Activated CD4-positive, alpha-beta T cell treated with anti-CD3 and anti-CD28 coated beads, Interleukin-2, amount 50 U/mL, for 24 hours (primary cell): Measurements from ENCODE around the gene KDM6A.
"Not testable (repeated sequence)": the region's sequence is repeated elsewhere in the genome, so short reads cannot be mapped to it uniquely, and the experiment has no call there.

Source experiments
- DNase-seq, 2 donors: peaks; one replicate each; pipeline ENCODE4 v3.0.0-alpha.2; 2020; ENCODE audit warnings: low read depth in 1 of 2, low spot score in 1 of 2

Gene KDM6A

DNA sequence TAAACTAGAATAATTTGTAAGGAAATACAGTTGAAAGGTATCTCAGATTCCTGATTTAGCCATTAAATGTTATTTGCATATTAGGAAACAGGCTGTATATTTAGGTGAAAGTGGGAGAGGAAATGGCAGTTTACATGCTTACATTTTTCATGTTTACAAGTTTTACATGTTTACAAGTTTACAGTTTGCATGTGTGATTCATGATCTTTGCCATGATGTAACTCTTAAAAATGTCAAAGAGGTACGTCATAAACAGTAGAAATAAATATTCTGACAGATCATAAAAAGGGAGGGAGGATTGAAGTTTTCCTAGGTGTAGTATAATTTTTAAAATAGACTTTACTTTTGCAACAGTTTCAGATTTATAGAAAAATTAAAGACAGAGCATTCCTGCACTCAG is 45.7 kb downstream of the KDM6A start:
- no peak for DNase-seq

DNA sequence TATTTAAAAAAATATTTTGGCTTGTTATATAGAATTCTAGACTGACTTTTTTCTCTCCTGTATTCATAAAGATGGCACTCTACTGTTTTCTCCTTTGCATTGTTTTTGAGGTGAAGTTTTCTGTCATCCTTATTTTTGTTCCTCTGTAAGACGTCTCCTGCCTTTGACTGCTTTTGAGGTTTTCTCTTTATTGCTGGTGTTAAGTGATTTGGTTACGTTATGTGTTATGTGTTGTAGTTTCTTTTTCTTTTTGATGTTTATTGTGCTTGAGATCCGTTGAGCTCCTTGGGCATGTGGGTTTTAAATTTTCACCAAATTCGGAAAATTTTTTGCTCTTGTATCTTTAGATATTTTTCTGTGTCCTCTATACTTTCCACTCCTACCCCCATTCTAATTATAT is 50.0 kb downstream of the KDM6A start:
- DNase-seq, result no peak

DNA sequence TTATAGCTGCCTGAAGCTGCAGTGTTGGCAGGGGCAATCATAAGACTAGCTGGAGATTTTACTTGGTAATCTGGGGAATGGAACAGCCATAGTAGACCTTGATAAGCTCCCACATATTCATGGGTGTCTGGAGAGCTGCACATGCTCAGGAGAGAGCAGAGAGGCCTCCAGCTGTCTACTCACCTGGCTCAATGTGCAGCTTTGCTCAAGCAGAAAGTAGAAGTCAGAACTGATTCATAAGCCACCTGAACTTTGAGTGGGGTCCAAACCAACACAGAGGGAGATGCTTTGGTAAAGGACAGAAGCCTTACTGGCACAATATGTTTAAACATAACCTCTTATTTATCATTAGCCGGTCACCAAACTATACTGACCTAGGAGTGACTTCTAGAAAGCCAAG is 54.4 kb downstream of the KDM6A start:
- DNase-seq, result no peak

DNA sequence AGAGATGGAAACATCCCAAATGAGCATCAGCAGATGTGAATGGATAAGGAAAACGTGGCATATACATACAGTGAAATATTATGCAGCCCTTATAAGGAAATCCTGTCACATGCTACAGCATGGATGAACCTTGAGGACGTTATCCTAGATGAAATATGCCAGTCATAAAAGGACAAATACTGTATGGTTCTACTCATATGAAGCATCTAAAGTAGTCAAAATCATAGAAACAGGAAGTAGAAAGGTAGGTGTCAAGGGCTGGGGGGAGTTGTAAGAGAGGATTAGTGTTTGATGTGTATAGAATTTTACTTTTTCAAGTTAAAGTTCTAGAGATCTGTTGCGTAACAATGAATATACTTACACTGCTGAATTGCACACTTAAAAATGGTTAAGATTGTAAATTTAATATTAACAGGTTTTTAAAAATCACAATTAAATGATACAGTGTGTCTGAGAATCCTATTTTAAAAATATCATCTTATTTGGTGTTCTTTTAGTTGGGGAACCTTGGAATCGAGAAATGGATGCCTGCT is 58.5 kb downstream of the KDM6A start:
- no peak for DNase-seq

DNA sequence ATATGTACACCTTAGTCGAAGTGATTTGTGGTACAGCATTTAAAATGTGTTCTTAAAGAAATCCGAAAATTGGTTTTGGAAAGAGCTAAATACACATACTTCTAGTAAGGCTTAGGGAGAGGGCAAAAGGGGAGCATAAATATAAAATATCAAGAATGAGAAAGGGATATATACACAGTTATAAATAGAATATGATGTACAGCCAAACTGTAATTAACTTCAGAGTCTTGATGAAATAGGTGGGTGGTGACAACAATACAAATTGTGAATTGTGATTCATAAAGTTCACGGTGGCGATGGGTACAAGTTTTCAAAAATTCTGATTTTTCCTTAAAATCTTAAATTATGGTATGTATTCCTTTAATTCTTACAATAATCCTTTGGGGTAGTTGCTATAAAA is 62.2 kb downstream of the KDM6A start:
- no peak for DNase-seq

DNA sequence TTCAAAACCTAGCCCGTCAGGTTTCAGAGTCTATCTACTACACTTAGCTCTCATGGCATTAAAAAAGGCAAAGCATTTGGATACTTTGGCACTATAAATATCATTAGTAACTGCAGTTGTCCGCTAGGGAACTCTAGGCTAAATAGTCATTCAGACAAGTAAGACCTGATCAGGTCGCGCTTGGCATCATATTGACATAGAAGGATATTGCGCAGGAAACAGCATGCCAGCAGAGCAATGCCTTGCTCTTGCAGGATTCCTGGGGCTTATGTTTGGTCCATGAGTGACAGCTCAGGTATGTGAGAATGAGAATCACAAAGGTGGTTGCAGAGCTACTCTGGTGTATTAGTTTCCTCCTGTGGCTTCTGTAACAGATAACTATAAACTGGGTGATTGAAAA is 62.7 kb downstream of the KDM6A start:
- no peak for DNase-seq

DNA sequence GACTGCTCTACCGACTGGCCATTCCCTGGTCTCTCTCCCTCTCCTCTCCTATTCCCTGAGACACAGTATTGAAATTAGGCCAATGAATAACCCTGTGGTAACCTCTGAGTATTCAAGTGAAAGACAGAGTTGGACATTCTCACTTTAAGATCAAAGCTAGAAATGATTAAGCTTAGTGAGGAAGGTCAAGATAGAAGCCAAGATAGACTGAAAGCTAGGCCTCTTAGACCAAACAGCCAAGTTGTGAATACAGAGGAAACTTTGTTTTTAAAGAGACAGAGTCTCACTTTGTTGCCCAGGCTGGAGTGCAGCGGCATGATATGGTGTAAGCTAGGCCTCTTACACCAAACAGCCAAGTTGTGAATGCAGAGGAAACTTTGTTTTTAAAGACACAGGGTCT is 64.6 kb downstream of the KDM6A start:
- DNase-seq, result no peak

DNA sequence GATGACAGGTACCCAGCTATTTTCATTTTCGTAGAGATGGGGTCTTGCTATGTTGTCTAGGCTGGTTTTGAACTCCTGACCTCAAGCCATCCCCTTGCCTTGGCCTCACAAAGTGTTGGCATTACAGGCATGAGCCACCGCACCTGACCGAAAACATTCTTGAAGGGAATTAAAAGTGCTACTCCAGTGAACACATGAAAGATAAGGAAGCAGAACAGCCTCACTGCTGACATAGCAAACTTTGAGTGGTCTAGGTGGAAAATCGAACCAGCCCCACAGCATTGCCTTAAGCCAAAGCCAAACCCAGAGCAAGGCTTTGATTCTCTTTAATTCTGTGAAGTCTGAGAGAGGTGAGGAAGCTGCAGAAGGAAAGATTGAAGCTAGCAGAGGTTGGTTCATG is 65.1 kb downstream of the KDM6A start:
- no peak for DNase-seq

DNA sequence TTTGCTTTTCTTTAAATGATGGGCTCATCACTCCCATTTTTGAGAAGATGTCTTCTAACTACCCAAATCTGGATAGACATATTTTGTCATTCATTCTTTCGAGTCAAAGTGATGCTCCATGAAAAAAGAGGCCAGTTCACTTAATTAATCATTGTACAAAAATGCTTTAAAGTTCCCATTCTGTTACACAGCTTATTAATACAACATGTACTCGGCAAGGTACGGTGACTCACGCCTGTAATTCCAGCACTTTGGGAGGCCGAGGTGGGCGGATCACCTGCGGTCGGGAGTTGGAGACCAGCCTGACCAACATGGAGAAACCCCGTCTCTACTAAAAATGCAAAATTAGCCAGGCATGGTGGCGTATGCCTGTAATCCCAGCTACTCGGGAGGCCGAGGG is 67.6 kb downstream of the KDM6A start:
- DNase-seq, result not testable (repeated sequence)

DNA sequence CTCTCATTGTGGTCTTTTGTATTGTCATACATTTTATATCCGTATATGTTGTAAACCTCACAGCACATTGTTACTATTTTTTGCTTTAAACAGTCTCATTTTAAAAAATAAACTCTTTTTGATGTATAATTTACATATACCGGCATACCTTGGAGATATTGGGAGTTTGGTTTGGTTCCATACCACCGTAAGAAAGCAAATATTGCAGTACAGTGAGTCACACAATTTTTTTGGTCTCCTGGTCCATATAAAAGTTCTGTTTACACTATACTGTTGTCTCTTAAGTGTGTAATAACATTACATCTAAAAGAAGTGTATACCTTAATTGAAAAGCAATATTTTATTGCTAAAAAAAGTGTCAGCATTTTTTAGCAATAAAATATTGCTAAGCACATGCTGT is 70.0 kb downstream of the KDM6A start:
- DNase-seq, result no peak

DNA sequence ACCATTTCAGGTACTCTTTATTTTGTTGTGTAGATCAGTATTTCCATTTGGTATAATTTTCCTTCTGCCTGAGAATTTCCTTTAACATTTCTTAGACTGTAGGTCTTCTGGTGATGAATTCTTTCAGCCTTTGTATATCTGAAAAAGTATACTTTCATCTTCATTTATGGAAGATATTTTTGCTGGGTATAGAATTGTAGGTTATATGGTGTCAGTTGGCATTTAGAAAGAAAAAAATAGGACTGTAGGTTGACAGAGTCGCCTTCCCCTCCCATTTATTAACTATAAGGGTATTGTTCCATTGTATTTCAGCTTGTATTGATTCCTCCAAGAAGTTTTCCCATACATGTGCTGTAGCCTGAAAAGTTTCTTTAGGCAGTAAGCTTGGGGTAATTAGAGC is 71.9 kb downstream of the KDM6A start:
- DNase-seq, result no peak

DNA sequence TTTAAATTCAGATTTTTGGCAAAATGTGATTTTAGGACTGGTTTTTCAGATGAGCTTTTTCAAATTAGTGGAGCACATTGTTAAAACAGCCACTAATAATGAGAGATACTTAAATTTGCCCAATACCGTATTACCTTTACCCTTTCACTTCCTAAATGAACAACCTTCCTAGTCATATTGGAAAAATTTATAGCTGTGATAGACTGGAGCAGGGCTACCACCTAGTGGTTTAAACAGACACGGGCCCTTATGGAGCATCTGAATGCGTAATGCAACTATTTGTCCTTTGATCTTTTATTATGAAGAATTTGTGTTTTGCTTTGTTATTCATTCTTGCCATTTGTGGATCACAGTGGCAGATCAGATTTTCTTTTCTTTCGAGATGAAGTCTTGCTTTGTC is 72.7 kb downstream of the KDM6A start:
- DNase-seq, result peak in 1 of 2 donors; percentile 16

DNA sequence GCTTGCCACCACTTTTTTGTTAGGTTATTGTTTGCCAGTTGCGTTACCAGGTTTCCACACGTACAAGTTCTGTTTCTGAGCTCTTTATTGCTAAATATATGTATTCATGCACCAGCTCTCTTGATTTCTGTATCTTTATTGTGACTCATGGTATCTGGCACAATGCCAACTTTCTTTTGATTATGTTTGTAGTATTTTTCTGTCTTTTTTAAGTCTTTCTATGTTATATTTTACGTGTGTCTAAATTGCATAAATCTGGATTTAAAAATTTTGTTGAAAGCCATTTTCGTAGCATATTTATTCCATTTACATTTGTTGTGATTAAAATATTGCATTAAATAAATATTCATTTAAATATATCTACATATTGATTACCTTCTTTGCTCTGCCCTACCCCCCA is 73.8 kb downstream of the KDM6A start:
- no peak for DNase-seq

DNA sequence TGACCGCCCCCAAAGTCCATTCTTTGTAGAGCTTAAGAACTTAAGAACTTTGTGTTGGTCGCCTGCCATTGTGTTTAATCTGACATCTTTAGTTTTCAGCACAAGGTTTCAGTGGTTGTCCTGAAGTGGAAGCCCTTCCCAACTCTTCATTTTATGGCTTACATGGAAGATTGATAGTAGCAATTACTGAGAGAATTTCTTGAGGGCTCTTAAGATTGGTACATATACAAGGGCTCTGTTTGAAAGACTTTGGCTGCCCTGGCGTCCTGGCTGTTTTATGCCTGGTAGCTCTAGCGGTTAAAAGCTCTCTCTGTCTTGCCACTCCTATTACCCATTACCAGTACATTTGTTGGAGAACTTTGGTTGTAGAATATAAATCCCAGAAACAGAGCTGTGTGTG is 75.0 kb downstream of the KDM6A start:
- no peak for DNase-seq

DNA sequence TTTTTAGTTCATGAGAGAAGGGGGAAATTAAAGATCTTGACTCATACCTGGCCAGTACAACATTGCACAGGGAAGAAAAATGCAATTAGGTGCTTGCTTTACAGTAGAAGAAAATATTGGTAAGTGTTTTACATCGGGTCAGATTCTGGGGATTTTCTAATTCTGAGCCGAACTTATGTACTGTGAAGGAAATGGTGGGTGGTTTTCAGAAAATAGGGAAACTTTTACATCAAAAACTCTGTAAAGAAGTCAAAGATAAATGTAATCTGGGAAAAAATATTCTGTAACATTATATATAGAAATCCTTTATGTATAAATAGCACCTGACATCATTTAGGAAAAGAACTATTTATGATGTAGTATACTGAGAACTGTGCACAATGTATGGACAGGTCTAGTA is 75.4 kb downstream of the KDM6A start:
- no peak for DNase-seq

DNA sequence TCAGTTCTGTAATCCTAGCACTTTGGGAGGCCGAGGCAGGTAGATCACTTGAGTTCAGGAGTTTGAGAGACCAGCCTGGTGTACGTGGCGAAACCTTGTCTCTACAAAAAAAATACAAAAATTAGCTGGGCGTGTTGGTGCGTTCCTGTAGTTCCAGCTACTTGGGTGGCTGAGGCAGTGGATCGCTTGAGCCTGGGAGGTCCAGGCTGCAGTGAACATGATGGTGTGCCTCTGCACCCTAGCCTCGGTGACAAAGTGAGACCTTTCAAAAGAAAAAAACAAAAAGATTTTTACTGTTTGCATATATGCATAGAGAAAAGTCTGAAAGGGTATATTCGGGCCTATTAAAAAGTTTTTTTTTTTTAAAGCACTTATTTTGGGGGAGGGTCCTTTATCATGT is 76.1 kb downstream of the KDM6A start:
- DNase-seq, result no peak

DNA sequence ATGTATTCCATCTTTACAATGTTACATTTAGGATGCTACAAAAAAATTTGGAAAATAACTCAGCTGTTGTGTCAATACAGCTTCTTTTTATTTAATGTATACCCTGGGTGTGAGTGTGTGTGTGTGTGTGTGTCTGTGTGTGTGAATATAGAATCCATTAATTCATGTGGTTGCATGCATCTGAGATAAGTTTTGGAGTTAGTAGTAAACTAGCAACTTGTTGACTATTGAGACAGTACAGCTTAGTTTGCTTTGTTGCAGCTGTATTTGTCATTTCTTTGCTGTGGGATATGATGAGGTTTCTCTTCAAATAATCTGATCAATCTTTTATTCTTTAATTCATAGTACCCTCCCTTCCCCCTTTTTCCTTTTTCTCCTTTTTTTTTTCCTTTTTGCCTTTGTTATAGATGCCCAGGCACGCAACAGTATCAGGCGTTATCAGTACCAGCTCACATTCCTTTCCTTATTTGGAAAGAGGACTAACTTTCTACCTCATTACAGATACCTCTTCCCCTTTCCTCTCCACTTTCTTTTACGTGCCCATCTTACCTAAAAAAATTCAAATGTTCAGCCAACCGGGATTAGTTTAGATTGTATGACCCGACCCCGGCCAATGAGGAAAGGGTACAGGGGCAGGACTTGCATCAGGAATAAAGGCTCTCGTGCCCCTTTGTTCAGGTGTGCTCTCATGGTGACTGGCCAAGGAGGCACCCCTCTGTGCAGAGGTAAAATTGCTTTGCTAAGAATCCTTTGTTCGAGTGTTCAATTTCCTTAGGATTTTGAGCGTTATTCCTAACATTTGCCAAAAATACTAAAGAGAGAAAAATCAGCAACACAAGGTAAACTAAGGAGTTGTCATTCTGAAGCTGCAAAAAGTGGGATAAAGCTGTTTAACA is 77.7 kb downstream of the KDM6A start:
- DNase-seq, result not testable (repeated sequence)

DNA sequence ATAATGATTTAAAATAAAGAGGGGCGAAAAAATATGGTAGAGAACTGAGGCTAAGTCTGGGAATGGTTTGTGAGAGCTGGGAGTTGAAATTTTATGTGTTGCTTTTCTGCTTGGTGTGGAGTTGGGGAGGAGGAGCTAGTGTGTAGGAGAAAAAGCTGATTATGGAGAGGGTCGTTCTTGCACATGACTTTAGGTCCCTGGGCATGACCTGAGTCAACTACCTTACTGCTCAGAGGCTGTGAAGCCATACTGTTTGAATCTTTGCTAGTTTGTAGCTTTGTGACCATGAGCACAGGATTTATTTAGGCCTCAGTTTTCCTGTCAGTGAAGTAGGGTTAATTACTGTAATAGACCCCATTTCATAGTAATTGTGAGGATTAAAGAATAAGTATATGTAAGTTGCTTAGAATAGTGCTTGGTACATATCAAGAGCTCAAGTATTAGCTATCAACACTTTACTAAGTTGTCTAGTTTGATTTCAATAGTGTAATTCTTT is 78.6 kb downstream of the KDM6A start:
- DNase-seq, result no peak

DNA sequence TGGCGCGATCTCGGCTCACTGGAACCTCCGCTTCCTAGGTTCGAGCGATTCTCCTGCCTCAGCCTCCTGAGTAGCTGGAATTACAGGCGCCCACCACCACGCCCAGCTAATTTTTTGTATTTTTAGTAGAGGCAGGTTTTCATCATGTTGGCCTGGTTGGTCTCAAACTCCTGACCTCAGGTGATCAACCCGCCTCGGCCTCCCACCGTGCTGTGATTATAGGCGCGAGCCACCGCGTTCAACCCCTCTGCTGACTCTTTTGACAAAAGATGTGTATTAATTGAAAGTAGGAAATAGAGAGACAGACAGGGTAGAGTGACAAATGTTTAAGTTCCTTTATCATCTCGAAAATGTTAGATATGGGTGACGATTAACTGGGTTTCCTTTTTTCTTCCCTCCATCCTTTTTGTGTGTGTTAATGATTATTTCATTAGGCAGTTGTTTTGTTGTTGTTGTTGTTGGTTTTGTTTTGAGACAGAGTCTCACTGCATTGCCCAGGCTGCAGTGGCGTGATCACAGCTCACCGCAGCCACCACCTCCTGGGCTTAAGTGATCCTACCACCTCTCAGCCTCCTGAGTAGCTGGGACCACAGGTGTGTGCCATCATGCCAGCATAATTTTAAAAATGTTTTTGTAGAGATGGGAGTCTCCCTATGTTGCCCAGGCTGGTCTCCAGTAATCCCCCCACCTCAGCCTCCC is 79.5 kb downstream of the KDM6A start:
- no peak for DNase-seq

DNA sequence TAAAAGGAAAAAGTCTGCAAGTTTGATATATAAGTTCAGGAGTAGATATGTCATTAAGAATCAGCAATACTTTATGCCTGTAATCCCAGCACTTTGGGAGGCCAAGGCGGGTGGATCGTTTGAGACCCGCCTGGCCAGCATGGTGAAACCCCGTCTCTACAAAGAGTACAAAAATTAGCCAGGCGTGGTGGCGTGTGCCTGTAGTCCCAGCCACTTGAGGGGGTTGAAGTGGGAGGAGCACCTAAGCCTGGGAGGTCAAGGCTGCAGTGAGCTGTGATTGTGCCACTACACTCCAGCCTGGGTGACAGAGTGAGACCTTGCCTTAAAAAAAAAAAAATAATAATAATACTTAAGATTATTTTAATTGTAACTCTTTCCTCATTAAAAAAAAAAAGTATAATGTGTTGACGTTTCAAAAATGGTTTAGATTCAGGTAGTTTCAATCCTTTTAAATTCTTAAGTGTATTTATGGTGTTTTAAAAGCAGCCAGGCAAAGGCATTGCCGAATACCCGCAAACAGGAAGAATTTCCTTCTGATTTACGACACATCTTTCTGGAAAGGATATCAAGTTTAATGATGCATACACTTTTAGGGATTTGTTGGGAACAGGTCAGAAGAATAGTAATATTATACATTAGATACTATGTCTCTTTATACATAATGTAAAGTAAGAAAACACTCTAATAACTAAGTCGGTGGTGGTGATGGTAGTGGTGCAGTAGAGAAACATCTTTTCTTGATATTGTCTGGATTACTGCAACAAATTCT is 80.9 kb downstream of the KDM6A start:
- no peak for DNase-seq

DNA sequence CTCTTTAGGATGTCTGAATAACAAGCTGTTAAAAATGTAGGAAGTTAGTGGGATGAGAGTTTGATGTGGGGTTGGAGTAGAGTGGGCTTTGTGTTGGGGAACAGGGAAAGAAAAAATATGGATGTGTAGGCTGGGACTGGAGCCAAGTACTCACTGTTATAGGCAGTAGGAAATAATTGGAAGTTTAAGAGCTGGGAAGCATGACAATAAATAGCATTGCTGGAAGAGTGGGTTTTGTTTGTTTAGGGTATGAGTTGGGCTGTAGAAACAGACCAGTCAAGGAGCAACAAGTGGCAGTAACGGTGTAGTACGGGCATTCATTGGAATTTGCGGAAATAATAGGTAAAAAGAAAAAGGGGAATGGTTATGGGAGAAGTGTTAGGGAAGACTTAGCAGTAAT is 81.6 kb downstream of the KDM6A start:
- DNase-seq, result no peak

DNA sequence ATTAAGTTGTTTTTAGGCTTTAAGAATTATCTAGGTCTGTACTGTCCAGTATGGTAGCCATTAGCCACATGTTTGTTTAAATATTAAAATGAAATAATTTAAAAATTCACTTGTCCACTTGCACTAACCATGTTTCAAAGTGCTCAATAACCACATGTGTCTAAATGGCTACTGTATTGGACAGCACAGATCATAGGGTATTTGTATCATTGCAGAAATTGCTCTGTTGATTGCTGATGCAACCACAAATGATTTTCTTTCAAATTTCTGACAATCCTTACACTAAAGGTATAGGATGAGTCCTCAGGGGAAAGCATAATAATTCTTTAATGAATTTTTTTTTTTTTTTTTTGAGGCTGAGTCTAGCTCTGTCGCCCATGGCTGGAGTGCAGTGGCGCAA is 84.9 kb downstream of the KDM6A start:
- no peak for DNase-seq
